ENCODE results near the gene PANK2. TPM values are rescaled to one million over a fixed set of nuclear protein-coding genes. Genes with fewer than 3 reads are reported as not detected.

The PANK2 gene
- total and polyA plus RNA-seq, 2 of the 8 experiments (the other 6 are each of a cell fraction or from before 2014, with no cell fraction given): 17.1 to 57.5 TPM

- no peak for DNase-seq (ENCODE audit: low read depth in 1 of 2, low spot score in 2 of 2)
- H2BK20ac ChIP-seq (ENCODE audit: low read length): no peak overlapping the region
- 86% methylated on average over 2 of the region's 2 CpGs; no CpG with 5 or more reads in 1 of the 2 experiments for WGBS, 2 experiments (ENCODE audit: extremely low coverage in 1 of 2, insufficient coverage in 1 of 2, insufficient read length in 1 of 2, insufficient replicate concordance in 2 of 2, low coverage in 1 of 2, low lambda C conversion rate in 2 of 2, missing lambda C conversion rate in 1 of 2)
- peaks cover 3% of the 10 kb centered on the region; the same call in 1 of the 2 replicates for H3K79me1 ChIP-seq (ENCODE audit: low read depth, low read length)
- ChIA-PET CTCF (ENCODE audit: partially characterized antibody) (interaction anchor here (0.9 to 3.0 kb wide), 2 partner anchors 131 to 156 kb away, joined by 3 to 10 read pairs; no protein-coding TSS in a partner anchor), POLR2A (ENCODE audit: partially characterized antibody) (interaction anchor here (0.7 to 1.9 kb wide), 3 partner anchors 10 to 12 kb away, joined by 3 to 16 read pairs (median 3); no protein-coding TSS in a partner anchor)
- H2AFZ ChIP-seq (ENCODE audit: low read length): no peak overlapping the region
- no peak overlapping the region for H3K18ac ChIP-seq (ENCODE audit: extremely low read depth, low read length)
- H3K56ac ChIP-seq (replicated peaks; ENCODE audit: insufficient read length, low read depth, low read length): no peak overlapping the region
- no peaks in the 10 kb centered on the region; the same call in 1 of the 2 replicates for H3K23me2 ChIP-seq (ENCODE audit: low read depth, low read length)
- H3K23ac ChIP-seq (ENCODE audit: insufficient read length): no peak overlapping the region
- H3K4me2 ChIP-seq (ENCODE audit: insufficient read depth in 1 of 2, low read depth in 2 of 2, low read length in 2 of 2): no peak overlapping the region
- H3K14ac ChIP-seq (ENCODE audit: insufficient read length): no peak overlapping the region
- no peak overlapping the region for H4K5ac ChIP-seq (ENCODE audit: insufficient read length, low read depth, low read length)
- H4K91ac ChIP-seq (replicated peaks; ENCODE audit: insufficient read length, low read length): no peak overlapping the region
- H3K79me2 ChIP-seq (ENCODE audit: control insufficient read depth in 1 of 2, insufficient read depth in 2 of 2, low read length in 2 of 2): peaks cover 5 to 86% of the 10 kb centered on the region in 2 experiments
- FAIRE-seq: no peak
- no peak overlapping the region for H3K27ac ChIP-seq (ENCODE audit: low read depth, low read length)
- H2BK5ac ChIP-seq (ENCODE audit: low read depth, low read length): no peak overlapping the region
- H3K4me3 ChIP-seq (ENCODE audit: extremely low read depth in 1 of 4, insufficient read depth in 2 of 4, low read depth in 3 of 4, low read length in 4 of 4): no peak overlapping the region
- no peak overlapping the region for H2BK15ac ChIP-seq (ENCODE audit: low read length)
- no peaks in the 10 kb centered on the region for H3K9me3 ChIP-seq (ENCODE audit: insufficient read depth in 2 of 2, low read depth in 1 of 2, low read length in 1 of 2)
- no peak overlapping the region for H3K9ac ChIP-seq (replicated peaks in 1 of 4; ENCODE audit: extremely low read depth in 1 of 4, low read depth in 3 of 4, low read length in 3 of 4)
- no peak overlapping the region for H2BK120ac ChIP-seq (replicated peaks; ENCODE audit: low read depth, low read length)
- H3K36me3 ChIP-seq (ENCODE audit: control insufficient read depth in 2 of 4, insufficient read depth in 4 of 4, low read length in 3 of 4): peaks cover 27 to 74% (median 54%) of the 10 kb centered on the region in 4 experiments
- H4K20me1 ChIP-seq (replicated peaks in 1 of 2; ENCODE audit: control insufficient read depth in 1 of 2, insufficient read depth in 2 of 2, low read length in 2 of 2): peaks cover 23 to 29% of the 10 kb centered on the region in 2 experiments
- no peak overlapping the region for H2BK12ac ChIP-seq (ENCODE audit: low read depth, low read length)
- H3K4me1 ChIP-seq (replicated peaks in 1 of 4; ENCODE audit: control insufficient read depth in 3 of 4, insufficient read depth in 4 of 4, low read length in 3 of 4): no peaks in the 10 kb centered on the region
- no peak overlapping the region for H2AK5ac ChIP-seq (ENCODE audit: low read depth, low read length)
- no peak overlapping the region for H4K8ac ChIP-seq (ENCODE audit: extremely low read depth, insufficient read depth, low read length)
- H3K27me3 ChIP-seq (replicated peaks in 1 of 4; ENCODE audit: control insufficient read depth in 3 of 4, extremely low read depth in 1 of 4, insufficient read depth in 3 of 4, low read length in 3 of 4): no peaks in the 10 kb centered on the region
- H3K4ac ChIP-seq (replicated peaks; ENCODE audit: insufficient read length, low read depth, low read length): no peak overlapping the region
- TF ChIP-seq SP1 (IDR thresholded peaks at IDR 0.05; ENCODE audit: low read depth, low read length): no peak
- no peak for TF ChIP-seq SUZ12 (IDR thresholded peaks at IDR 0.05; ENCODE audit: low read length)
- no peak for TF ChIP-seq BCL11A (IDR thresholded peaks at IDR 0.05; ENCODE audit: low read depth in 2 of 2, low read length in 2 of 2)
- TF ChIP-seq RAD21 (IDR thresholded peaks at IDR 0.05 in 1 of 2, conservative IDR thresholded peaks at IDR 0.05 in 1 of 2; ENCODE audit: low read depth in 2 of 2, low read length in 2 of 2): no peak
- no peak for TF ChIP-seq CTCF (IDR thresholded peaks at IDR 0.05; ENCODE audit: control extremely low read depth in 1 of 3, insufficient read depth in 1 of 3, low read depth in 1 of 3, low read length in 3 of 3)
- no peak for TF ChIP-seq EZH2 (IDR thresholded peaks at IDR 0.05; ENCODE audit: low read depth, low read length, severe bottlenecking)
- no peak for TF ChIP-seq CEBPB (IDR thresholded peaks at IDR 0.05; ENCODE audit: low read depth, low read length)
- no peak for TF ChIP-seq SIN3A (conservative IDR thresholded peaks at IDR 0.05 in 1 of 2, IDR thresholded peaks at IDR 0.05 in 1 of 2; ENCODE audit: low read depth in 1 of 2, low read length in 2 of 2)
- no peak for TF ChIP-seq KDM4A (IDR thresholded peaks at IDR 0.05; ENCODE audit: low read depth, low read length, severe bottlenecking)
- TF ChIP-seq HDAC6 (IDR thresholded peaks at IDR 0.05; ENCODE audit: low read depth, low read length): no peak
Measured at GRCh38 chr20:3916364-3916763, 27.2 kb downstream of the PANK2 start.
